LHCN-M2 (cell line): ENCODE measurements around the gene SLC15A5. TPM values are rescaled to one million over a fixed set of nuclear protein-coding genes. Genes with fewer than 3 reads are reported as not detected.

Source experiments
- DNase-seq: peaks from one replicate; pipeline ENCODE4 v3.0.0-alpha.2; 2012; ENCODE audit warnings: low read depth
- total RNA-seq: library from RNA; depleted of rRNA; stranded (reverse); fragments of >200 nt; gene quantifications from 2 replicates; pipeline ENCODE4 v1.2.3, GENCODE V29; 2014

Gene SLC15A5
- total RNA-seq, 1 experiment from 2014 or later: not detected

DNA sequence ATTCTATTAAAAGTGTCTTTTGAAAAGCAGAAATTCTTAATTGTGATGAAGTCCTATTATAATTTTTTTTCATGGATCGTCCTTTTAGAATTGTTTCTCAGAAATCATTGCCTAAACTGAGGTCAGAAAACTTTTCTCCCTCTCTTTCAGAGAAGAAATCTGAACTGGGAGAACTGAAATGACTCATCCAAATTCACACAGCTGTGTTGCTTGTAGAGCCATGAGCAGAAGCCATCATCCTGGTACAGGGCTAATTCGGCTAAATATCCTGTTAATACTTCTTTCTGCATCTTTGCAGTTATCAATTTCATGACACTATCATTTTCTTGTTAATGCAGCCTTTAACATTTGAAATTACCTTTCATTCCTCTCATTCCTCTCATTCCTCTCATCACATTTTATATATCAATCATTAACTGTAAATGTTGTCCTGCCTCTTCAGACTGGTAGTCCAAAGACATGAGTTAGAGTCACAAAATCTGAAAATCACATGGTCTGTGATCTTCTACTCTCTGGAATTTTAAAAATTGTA, 15.5 kb downstream of the SLC15A5 start:
- peak; percentile 29 for DNase-seq

DNA sequence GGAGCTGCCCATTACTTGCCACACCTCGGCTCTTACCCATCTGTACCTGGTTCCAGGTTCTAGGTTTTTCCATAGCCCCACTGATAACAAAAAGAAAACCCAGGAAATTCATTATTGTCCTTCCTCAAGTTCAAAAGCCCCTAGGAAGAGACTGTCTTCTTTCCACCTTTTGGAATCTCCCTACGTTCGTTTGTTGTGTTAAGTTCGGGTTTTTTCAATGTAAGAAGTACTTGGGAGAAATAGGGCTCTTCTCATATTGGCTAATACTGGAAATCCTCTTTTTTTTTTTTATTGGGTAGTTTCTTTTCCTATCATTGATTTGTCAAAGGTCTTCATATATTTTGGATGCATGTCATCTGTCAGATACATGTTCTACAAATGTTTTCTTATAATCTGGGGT, 17.3 kb downstream of the SLC15A5 start:
- no peak for DNase-seq

DNA sequence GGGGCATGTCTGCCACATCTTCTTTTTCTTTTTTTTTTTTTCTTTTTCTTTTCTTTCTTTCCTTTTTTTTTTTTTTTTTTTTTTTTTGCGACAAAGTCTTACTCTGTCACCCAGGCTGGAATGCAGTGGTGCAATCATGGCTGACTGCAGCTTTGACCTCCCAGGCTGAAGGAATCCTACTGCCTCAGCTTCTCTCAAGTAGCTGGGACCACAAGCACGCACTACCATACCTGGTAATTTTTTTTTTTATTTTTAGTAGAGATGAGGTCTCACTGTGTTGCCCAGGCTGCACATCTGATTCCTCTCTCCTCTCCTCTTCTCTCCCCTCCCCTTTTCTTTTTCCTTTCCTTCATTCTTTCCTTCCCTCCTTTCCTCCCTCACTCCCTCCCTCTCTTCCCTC, 18.5 kb downstream of the SLC15A5 start:
- DNase-seq: no peak

DNA sequence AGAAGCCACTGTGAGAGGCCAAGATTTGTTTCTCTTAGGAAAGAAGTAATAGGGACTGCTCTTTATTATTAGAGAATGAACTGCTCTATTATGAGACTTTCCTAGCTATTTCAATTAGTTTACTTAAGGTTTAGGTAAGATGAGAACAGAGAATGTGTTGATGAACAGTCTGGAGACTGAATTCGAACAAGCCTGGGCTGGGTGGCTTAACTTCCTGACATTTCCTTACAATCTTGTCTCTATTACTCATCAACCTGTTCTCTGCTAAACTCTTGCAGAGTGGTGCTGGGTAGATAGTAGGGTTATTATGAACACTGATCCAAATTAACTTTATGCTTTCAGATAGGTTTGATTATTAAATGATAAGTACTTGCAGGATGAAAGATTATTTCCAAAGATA, 31.2 kb downstream of the SLC15A5 start:
- DNase-seq: no peak

DNA sequence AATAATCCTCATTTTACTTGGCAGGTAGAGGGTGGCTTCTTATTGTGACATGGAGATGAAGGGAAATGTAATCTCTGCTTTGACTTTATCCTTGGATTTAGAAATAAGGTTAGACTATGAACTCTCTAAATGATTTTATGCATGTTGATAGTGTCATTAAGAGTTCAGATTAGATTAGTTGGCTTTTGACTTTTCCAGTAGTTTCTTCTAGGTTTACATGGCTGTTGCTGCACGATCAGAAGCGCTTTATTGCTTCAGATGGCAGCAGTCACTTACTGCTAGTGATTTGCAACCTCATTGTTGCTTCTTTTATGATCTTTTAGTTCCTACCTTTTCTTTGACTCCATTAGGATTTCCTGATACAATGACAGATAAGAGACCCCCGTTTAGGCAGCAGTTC, 32.3 kb downstream of the SLC15A5 start:
- DNase-seq: no peak

DNA sequence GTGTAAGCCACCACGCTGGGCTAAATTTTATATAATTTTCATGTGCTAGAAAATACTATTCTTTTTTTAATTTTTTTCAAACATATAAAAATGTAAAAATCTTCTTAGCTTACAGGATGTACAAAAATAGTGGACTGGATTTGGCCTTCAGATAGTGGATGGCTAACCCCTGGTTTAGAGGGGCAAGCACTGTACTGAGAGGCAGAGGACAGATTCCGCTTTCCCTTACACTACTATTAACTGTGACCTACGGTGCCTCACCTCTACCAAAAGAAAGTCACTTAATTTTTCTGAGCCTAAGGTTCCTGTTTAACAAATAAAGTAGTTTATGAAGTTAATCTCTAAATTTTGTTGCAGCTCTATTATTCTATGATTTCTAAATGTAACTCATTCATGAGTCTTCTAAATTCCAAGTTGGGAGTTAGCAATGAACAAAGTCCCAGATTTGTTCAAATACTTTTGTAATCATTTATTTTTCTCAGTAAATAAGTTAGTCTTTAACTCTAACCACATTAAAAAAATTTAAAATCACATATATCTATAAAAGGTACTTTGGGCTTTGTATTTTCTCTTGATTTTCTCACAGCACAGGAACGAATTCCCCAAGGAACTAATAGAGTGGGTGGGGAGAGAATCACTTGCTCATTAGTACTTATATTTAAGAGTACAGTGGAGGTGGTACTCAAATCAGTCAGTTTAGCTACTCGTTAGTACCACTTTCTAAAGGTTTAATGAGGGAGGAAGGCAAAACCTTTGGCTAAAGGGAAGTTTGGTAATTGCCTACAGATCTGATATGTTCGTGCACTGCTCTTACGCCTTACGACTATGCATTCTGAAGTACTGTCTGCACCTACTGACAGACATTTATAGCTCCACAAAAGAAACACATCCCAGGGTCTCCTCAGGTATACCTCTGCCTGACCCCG, 33.7 kb downstream of the SLC15A5 start:
- no peak for DNase-seq

DNA sequence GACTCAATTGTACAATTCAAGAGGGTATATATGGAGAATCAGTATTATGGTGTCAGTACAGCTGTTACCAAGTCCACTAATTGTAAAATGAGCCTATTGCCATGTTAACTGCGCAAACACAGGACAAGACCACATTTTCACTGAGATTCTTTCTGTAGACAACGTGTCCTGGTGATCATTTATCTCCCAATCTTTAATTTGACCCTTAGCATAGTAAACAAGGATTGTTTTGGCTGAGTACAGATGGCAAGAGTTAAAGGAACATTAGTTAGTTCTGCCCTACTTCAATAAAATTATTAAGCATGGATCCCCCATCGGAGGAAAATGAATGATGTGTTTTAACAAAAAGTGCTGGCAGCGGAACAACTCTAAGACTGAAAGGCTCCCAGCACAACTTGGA, 36.1 kb downstream of the SLC15A5 start:
- no peak for DNase-seq

DNA sequence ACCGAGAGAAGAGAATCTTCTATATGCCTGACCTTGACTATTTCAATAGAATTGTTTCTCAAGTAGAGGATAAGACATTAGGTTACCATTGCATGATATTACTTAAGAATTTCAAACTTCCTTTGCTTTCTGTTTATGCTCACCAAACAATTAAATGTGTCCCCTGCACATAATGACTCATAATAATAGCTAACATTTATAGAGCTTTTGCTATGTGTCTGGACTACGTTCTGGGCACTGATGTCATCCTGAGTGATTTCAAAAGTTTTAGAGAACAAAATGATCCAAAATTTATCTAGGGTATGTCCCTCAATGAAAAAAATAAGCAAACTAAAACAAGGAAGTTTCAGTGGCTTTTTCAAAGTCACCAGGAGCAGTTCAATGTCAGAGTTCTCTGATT, 38.8 kb downstream of the SLC15A5 start:
- DNase-seq: peak; percentile 58

DNA sequence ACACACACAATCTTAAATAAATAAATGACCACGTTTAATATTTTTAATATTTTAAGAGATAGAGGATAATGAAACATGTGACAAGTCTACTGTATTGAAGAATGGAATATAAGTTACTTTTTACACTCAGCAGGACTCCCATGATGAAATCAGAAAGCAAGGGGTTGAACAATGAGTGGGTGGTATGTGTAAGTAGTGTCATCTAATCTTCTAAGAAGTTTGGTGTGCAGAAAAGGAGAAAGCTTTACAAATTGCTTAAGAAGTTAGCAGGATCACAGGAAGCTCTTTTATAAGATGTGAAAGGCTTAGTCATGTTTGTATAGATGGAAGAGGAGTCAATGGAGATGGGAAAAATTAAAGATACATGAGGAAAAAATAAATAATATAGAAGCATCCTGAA, 47.8 kb downstream of the SLC15A5 start:
- DNase-seq: no peak

DNA sequence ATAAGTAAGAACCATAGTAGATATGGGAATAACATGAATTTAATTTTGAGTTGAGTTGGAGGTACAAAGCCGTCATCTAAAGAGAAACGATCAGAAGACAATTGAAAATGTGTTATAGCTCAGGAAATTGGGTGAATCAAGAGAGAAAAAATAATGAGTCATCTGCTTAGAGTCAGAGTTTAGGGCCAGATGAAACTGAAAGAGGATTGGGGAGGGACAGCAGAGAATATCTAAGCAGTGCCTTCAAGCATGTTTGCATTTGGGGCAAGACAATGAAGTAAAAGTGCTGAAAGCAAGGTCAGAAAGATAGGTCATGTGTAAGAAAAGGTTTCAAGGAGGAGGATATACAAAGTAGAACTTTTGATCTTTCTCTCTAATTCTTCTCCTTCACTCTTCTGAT, 49.4 kb downstream of the SLC15A5 start:
- peak; percentile 5 for DNase-seq

DNA sequence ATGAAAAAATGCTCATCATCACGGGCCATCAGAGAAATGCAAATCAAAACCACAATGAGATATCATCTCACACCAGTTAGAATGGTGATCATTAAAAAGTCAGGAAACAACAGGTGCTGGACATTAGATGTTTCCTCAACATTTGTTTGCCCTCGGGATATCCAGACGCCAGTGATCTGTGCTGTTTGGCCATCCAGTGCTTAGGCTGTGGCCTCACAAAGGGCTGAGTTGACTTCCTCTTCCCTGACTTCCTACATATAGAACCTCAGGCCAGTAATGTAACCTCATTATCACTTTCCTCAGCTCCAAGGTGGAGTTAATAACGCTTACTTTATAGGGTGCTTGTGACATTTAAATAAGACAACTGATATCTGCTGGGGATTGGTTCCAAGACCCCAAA, 51.8 kb downstream of the SLC15A5 start:
- DNase-seq: peak; percentile 22

DNA sequence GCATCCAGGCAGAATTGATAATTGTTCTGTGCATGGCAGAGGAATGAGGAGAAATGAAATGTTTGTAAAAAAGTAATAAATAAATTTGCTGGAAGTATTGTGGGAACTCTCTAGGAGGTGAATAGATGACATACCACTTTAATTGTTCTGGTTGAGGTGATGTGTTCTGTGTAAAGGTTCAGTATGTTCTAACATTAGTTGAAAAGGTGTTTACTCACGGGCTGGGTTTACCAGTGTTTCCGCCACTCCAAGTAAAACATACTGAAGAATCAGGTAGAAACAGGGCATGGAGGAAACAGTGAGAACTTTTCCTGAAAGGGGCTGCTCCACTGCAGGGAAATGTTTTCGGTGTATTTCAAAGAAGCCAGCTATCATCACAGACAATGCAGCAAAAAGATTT, 53.3 kb downstream of the SLC15A5 start:
- no peak for DNase-seq

DNA sequence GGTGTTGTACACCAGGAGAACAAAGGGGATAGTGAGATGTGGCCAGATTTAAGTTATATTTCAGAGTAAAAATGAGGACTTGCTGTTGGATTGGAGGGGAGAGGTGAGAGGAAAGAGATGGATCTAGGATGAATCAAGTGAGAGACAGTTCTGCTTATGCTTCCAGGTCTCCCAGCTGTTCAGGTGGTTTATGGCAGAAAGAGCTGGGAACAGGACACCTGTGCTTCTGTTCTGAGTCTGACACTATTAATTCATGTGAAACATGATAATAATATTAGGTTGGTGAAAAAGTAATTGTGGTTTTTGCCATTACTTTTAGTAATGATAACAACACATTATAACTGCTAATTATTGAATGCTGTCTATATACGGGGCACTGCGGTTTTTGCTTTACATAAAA, 55.7 kb downstream of the SLC15A5 start:
- DNase-seq: no peak

DNA sequence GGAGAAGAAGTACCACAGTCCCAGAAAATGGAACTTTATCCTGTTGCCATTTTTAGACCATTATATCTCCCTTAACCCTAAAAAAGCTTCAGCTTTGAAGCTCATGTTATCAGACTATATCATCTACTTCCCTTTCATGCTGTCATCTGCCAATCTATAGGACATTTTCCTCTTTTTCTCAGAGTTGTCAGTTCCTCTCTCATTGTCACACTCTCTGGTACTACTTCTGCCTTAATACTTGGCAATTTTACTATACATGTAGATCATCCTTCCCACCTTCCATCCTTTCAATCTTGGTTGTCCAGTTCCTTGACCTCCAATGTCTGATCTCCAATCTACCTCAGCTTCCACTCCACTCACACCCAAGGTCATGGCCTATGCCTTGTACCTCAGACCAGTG, 57.4 kb downstream of the SLC15A5 start:
- no peak for DNase-seq

DNA sequence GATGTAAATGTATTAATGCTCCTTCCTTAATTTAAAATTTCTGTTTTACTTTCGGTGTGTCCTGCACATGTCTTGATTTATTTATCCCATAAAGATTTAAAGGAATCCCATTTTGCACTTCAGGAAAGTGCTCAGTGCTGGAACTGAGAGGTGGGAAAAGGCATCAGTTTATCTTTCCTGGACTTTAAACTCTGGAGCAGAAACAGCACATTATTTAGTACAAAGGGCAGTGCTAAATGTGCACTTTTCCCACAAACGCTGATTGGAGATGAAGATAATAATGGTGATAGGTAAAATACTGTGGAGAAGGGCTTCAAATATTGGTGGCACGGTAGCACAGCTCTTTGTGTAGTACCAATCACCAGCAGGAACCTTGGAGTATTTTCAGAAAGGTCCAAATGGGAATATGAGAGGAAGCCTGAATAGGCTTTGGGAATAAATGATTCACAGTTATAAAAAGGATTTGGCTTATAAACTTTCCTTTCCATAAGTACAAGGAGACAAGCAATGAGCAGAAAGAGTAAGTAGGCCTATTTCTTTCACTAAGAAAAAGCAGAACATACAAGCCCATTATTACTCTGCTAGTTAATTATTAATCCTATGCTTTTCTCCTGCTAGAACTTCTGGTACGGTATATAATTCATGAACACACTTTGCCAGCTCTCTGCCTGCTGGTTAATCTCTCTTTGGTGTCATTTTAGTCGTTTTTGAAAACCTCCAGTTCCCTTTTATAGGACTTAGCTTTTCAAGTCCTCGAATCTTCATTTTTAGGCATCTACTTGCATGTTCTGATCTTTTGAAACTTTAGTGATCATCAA, 58.3 kb downstream of the SLC15A5 start:
- DNase-seq: no peak

DNA sequence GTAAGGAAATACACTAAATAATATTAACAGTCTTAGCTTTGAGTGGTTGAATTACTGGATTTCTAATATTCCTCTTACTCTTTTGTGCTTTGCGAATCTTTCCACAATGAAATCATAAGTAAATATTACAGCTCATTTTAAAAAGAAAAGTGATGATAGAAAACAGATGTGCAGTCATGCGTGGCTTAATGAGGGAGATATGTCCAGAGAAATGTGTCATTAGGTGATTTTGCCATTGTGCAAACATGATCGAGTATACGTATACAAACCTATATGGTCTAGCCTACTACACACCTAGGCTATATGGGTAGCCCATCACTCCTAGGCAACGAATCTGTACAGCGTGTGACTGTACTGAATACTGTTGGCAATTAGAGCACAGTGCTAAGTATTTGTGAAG, 59.3 kb downstream of the SLC15A5 start:
- no peak for DNase-seq

DNA sequence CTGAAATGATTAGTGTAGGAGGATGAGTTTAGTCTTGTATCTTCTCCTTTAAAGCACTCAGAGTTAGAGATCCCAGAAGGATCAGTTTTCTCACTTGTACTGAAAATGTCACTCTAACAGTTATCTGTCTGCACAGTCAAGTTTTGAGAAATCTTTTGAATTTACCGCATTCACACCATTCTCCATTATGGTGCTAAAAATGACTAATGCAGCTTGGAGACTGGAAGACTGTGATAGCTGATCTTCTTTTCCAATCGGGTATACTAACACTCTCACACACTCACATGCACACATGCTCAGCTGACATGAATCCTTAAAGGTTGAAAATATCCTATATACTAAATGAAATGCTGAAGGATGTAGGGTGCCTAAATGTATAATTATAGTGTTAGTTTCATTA, 65.8 kb downstream of the SLC15A5 start:
- DNase-seq: no peak

DNA sequence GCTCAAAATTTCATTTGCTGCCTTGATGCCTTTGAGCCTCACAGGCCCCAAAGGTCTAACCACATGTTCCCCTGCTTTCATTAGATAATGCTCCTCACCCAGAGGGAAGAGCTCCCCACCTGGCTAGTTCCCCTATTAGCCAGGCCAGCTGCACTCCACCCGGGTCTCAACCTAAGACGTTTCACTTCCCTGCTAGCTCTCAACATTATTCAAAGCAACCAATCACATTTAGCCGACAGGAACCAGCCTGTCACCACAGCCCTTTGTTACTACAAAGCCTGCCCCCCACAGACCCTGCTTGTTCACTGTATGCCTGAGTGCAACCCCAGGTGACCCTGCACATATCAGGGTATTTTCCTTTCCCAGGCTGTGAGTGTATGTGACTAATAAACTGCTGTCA, 78.6 kb downstream of the SLC15A5 start:
- DNase-seq: no peak

DNA sequence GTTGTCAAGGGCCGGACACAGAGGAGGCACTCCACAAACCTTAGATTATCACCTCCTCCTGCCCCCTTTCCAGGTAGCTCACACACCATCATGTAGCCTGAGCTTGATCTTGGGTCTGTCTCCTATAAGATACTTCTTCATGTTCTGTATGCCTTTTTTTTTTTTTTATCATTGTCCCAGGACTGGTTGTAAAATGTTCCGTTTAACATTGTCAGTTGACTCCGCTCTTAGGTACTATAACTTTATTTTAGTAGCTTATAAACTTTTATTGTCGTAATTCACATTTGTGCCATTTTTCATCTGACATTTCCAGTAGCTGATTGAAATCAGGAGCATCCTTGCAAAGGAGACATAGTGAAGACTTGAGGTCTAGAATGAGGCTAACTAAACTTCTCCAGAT, 79.9 kb downstream of the SLC15A5 start:
- DNase-seq: no peak

DNA sequence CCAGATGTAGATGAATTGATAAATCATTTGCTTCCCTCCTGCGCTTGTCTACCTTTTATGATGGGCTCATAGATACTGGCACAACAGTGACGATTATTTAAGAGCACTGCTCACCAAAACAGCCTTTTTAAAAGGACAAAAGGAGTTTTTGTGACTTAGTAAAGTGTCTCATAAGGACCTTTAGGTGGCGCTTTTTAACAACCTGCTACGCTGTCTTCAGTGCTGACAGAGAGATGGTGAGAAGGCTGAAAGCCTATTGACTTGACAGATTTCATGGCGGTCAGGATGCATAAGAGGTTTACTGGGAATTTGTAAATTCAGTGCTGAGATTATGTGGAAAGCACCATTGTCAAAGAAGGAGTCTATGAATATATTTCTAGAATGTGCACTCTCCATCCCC, 87.6 kb downstream of the SLC15A5 start:
- peak; percentile 35 for DNase-seq

DNA sequence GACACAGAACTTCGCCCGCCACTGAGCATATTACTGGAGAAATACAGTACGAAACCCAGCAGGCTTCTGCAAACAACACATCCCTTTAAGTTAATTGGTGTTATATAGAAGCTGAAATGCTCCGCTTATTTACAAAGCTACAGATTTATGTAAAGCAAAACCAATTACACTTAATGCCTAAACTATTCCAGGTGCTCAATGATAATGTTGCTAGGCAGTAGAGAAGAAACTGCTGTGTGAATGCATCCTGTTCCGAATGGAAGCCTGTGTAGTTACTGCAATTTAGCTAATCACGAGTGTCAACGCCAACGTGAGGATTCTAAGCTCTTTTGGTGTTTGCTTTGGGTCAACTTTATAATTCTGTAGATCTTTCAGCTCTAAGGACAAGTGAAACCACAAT, 89.8 kb downstream of the SLC15A5 start:
- no peak for DNase-seq

DNA sequence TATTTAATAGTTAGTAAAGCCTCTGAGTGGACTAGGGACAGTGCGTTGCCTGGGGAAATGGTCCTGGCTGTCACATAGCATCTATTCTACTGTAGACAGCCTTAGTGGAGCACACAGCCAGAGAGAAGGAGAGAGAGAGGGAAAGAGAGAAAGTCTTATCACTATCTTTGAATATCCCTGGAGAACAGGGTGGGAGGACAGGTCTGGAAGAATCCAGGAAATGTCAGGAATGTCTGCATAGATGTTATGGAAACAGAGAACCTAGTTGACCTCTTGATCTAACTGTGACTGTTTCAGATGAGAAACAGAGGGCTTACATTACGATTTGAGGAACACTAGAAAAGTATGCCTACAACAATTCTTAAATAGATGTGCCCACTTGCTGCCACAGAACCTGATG, 92.8 kb downstream of the SLC15A5 start:
- peak; percentile 3 for DNase-seq

DNA sequence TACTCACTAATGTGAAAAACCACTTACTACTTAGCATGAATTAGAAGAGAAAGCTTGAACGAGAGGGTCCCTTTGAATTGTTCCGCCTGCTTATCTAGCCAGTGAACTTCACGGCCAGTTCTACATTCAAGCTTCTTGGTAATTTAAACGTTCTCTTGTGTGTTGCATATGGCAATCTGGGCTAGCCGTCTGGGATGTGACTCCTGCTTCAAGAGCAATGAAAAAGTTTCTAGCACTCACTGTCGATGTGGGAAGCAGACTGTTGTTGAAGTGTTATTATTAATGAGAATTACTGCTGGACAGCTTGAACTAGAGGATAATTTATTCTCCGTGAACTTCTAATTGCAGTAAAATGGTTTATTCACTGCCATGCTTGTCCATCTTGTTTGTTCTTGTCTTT, 93.9 kb downstream of the SLC15A5 start:
- no peak for DNase-seq
